ENCODE data around the gene LIMA1.
"Not testable (repeated sequence)": the region's sequence is repeated elsewhere in the genome, so short reads cannot be mapped to it uniquely, and the experiment has no call there.

The LIMA1 gene

GRCh38 chr12:50283229-50283923 lies at the start of gene LIMA1:
Gene LIMA1, minus strand, starts transcription at chr12:50283520. Its CDS starts 34,769 bp downstream, at chr12:50248751.
- DNase-seq (ENCODE audit: low spot score) = peak; percentile 95

GRCh38 chr12:50331745-50332144 lies 48.4 kb upstream of the LIMA1 start:
- no peak for DNase-seq (ENCODE audit: low spot score)

GRCh38 chr12:50328664-50329063 lies 45.3 kb upstream of the LIMA1 start:
- DNase-seq (ENCODE audit: low spot score) = not testable (repeated sequence)

GRCh38 chr12:50326590-50327284 lies 43.4 kb upstream of the LIMA1 start:
- DNase-seq (ENCODE audit: low spot score) = no peak

GRCh38 chr12:50325890-50326391 lies 42.6 kb upstream of the LIMA1 start:
- no peak for DNase-seq (ENCODE audit: low spot score)

GRCh38 chr12:50324770-50325169 lies 41.5 kb upstream of the LIMA1 start:
- not testable (repeated sequence) for DNase-seq (ENCODE audit: low spot score)

GRCh38 chr12:50324077-50324476 lies 40.8 kb upstream of the LIMA1 start:
- DNase-seq (ENCODE audit: low spot score) = not testable (repeated sequence)

GRCh38 chr12:50322206-50322605 lies 38.9 kb upstream of the LIMA1 start:
- DNase-seq (ENCODE audit: low spot score) = no peak

- DNase-seq (ENCODE audit: low spot score) = no peak
Observed at GRCh38 chr12:50317203-50317602, 33.9 kb upstream of the LIMA1 start.

GRCh38 chr12:50315803-50316202 lies 32.5 kb upstream of the LIMA1 start:
- no peak for DNase-seq (ENCODE audit: low spot score)

GRCh38 chr12:50314636-50315312 lies 31.5 kb upstream of the LIMA1 start:
- peak; percentile 62 for DNase-seq (ENCODE audit: low spot score)

- not testable (repeated sequence) for DNase-seq (ENCODE audit: low spot score)
Observed at GRCh38 chr12:50313971-50314370, 30.7 kb upstream of the LIMA1 start.

- no peak for DNase-seq (ENCODE audit: low spot score)
Observed at GRCh38 chr12:50313256-50313931, 30.1 kb upstream of the LIMA1 start.

- DNase-seq (ENCODE audit: low spot score) = not testable (repeated sequence)
Observed at GRCh38 chr12:50311858-50312609, 28.7 kb upstream of the LIMA1 start.

- no peak for DNase-seq (ENCODE audit: low spot score)
Observed at GRCh38 chr12:50309950-50310349, 26.6 kb upstream of the LIMA1 start.

- peak; percentile 43 for DNase-seq (ENCODE audit: low spot score)
Observed at GRCh38 chr12:50302686-50303085, 19.4 kb upstream of the LIMA1 start.

GRCh38 chr12:50297996-50298395 lies 14.7 kb upstream of the LIMA1 start:
- DNase-seq (ENCODE audit: low spot score) = no peak

- no peak for DNase-seq (ENCODE audit: low spot score)
Observed at GRCh38 chr12:50297027-50297426, 13.7 kb upstream of the LIMA1 start.

- no peak for DNase-seq (ENCODE audit: low spot score)
Observed at GRCh38 chr12:50296554-50296953, 13.2 kb upstream of the LIMA1 start.

- no peak for DNase-seq (ENCODE audit: low spot score)
Observed at GRCh38 chr12:50291377-50291776, 8.1 kb upstream of the LIMA1 start.

- DNase-seq (ENCODE audit: low spot score) = not testable (repeated sequence)
Observed at GRCh38 chr12:50290692-50291091, 7.4 kb upstream of the LIMA1 start.
